Aorta (tissue), 5 donors: Measurements from ENCODE around the gene SERINC3. TPM values are rescaled to one million over a fixed set of nuclear protein-coding genes. Genes with fewer than 3 reads are reported as not detected.
"Not testable (repeated sequence)": the region's sequence is repeated elsewhere in the genome, so short reads cannot be mapped to it uniquely, and the experiment has no call there.

Experiments used
- ATAC-seq: fragments of 200-7000 bp; cut with Tn5 transposase; one replicate; pipeline ENCODE4 v1.9.1; 2022; ENCODE audit warnings: moderate library complexity; ENCODE audit not compliant: low FRiP score
- DNase-seq, 2 donors: peaks; one replicate each; pipeline ENCODE4 v3.0.0-alpha.2; 2020
- H3K27ac ChIP-seq, 2 donors: one replicate each; pipeline ENCODE4 v1.5.1; 2013; ENCODE audit warnings: low read length in 2 of 2, mild to moderate bottlenecking in 2 of 2, moderate library complexity in 2 of 2, control low read depth in 1 of 2, inconsistent platforms in 1 of 2, low read depth in 1 of 2
- H3K27me3 ChIP-seq, 2 donors: one replicate each; pipeline ENCODE4 v1.6.1; 2013; ENCODE audit warnings: control low read depth in 1 of 2, low read length in 1 of 2, mild to moderate bottlenecking in 1 of 2, moderate library complexity in 1 of 2; ENCODE audit not compliant: insufficient read depth in 2 of 2, control insufficient read depth in 1 of 2
- H3K36me3 ChIP-seq, 2 donors: one replicate each; pipeline ENCODE4 v1.6.1; 2013; ENCODE audit warnings: control low read depth in 1 of 2, low read length in 1 of 2, mild to moderate bottlenecking in 1 of 2; ENCODE audit not compliant: insufficient read depth in 2 of 2, control insufficient read depth in 1 of 2
- H3K4me1 ChIP-seq, 2 donors: one replicate each; pipeline ENCODE4 v1.6.1; 2013; ENCODE audit warnings: low read length in 2 of 2, control low read depth in 1 of 2, mild to moderate bottlenecking in 1 of 2, moderate library complexity in 1 of 2; ENCODE audit not compliant: insufficient read depth in 2 of 2, control insufficient read depth in 1 of 2
- H3K4me3 ChIP-seq, 2 donors: one replicate each; pipeline ENCODE4 v1.5.1; 2013; ENCODE audit warnings: low read length in 2 of 2, control low read depth in 1 of 2, mild to moderate bottlenecking in 1 of 2
- H3K9me3 ChIP-seq: one replicate; pipeline ENCODE4 v1.6.1; 2013; ENCODE audit warnings: mild to moderate bottlenecking, low read length; ENCODE audit not compliant: control insufficient read depth
- WGBS, 2 donors: extraction: QIAGEN DNeasy Blood & Tissue Kit; methylation state at CpG; one replicate each; pipeline ENCODE4 v1.1.7; 2013; 5-methylcytosine and 5-hydroxymethylcytosine counted together
- intact Hi-C, 2 donors: fragments of 100-400 bp; cut with DNase I; formaldehyde crosslinking; loops; one replicate each; pipeline versions ENCODE4 v1.14.2 to v1.15.0; 2022
- polyA plus RNA-seq, 2 donors: library from polyadenylated mRNA; stranded (reverse); fragments of 200-250 nt; gene quantifications; one replicate each; pipeline ENCODE4 v1.2.3, GENCODE V29; 2013
- total RNA-seq, 2 donors: library from RNA; stranded (reverse); fragmentation: NEBNext Ultra II Directional; extraction: Animal tissue kit (Norgen Biotek cat#: 25700); gene quantifications; one replicate each; pipeline ENCODE4 v1.2.1, GENCODE V29; 2021
- donor health status: healthy with polysubstance abuse.
- donor health status: Bipolar disorder and iron deficiency.
- donor health status: DM: no; HTN: no; CAD: no.
- donor health status: DM: no; HTN: no; CAD: no.
- donor health status: DM: yes; HTN: yes; CAD: no.

Gene SERINC3
- total and polyA plus RNA-seq, 4 donors: 47.1 to 134 (median 104) TPM

- Histone ChIP-seq H3K36me3 (peaks cover 0 to 5% of the 10 kb centered on the region in 2 donors), H3K9me3 (no peaks in the 10 kb centered on the region), H3K27me3 (no peaks in the 10 kb centered on the region), H3K4me1 (no peaks in the 10 kb centered on the region), H3K4me3 (no peak overlapping the region), H3K27ac (no peak overlapping the region)
- DNase-seq (no peak), ATAC-seq (no peak)
- intact Hi-C loops: no loop called here
- 74 to 80% methylated on average over 6 of the region's 6 CpGs for WGBS, 2 donors
Measured at GRCh38 chr20:44481719-44482416, 40.0 kb downstream of the SERINC3 start.

- no peak for ATAC-seq
- DNase-seq: no peak
- Histone ChIP-seq H3K27ac (no peak overlapping the region), H3K4me1 (no peaks in the 10 kb centered on the region), H3K9me3 (no peaks in the 10 kb centered on the region), H3K4me3 (no peak overlapping the region), H3K36me3 (peaks cover 0 to 5% of the 10 kb centered on the region in 2 donors), H3K27me3 (no peaks in the 10 kb centered on the region)
- intact Hi-C loops: no loop called here
- WGBS, 2 donors: 93 to 94% methylated on average over 18 of the region's 18 CpGs
Measured at GRCh38 chr20:44480097-44480496, 41.8 kb downstream of the SERINC3 start.

- intact Hi-C loops: loop anchor here (5.0 kb wide), 2 partner anchors 43 to 133 kb away; partner anchors contain the start of gene SERINC3 (in 1 of the 2)
- Histone ChIP-seq H3K9me3 (no peaks in the 10 kb centered on the region), H3K4me3 (no peak overlapping the region), H3K4me1 (no peaks in the 10 kb centered on the region), H3K27ac (no peak overlapping the region), H3K27me3 (no peaks in the 10 kb centered on the region), H3K36me3 (peaks cover 0 to 5% of the 10 kb centered on the region in 2 donors)
- ATAC-seq (no peak), DNase-seq (no peak)
- 72 to 76% methylated on average over 5 of the region's 5 CpGs for WGBS, 2 donors
Measured at GRCh38 chr20:44479643-44480042, 42.2 kb downstream of the SERINC3 start.

- DNase-seq (peak in 1 of 2 donors; percentile 30), ATAC-seq (no peak)
- no peaks in the 10 kb centered on the region for H3K9me3 ChIP-seq
- WGBS, 2 donors: 72% methylated on average over 6 of the region's 6 CpGs
- no peaks in the 10 kb centered on the region for H3K27me3 ChIP-seq
- H3K27ac ChIP-seq: no peak overlapping the region
- intact Hi-C loops: loop anchor here (5.0 kb wide), 2 partner anchors 44 to 134 kb away; partner anchors contain the start of gene SERINC3 (in 1 of the 2)
- H3K4me3 ChIP-seq: no peak overlapping the region
- peaks cover 0 to 5% of the 10 kb centered on the region in 2 donors for H3K36me3 ChIP-seq
- no peaks in the 10 kb centered on the region for H3K4me1 ChIP-seq
Measured at GRCh38 chr20:44478206-44478605, 43.7 kb downstream of the SERINC3 start.

GRCh38 chr20:44477151-44477550, 44.7 kb downstream of the SERINC3 start:
- DNase-seq (peak in 1 of 2 donors; percentile 60), ATAC-seq (no peak)
- Histone ChIP-seq H3K36me3 (peaks cover 0 to 5% of the 10 kb centered on the region in 2 donors), H3K4me1 (no peaks in the 10 kb centered on the region), H3K27me3 (no peaks in the 10 kb centered on the region), H3K9me3 (no peaks in the 10 kb centered on the region), H3K27ac (no peak overlapping the region), H3K4me3 (no peak overlapping the region)
- 83 to 85% methylated on average over 3 of the region's 3 CpGs for WGBS, 2 donors
- intact Hi-C loops: loop anchor here (5.0 kb wide), 2 partner anchors 45 to 135 kb away; partner anchors contain the start of gene SERINC3 (in 1 of the 2)

- intact Hi-C loops: loop anchor here (5.0 kb wide), 2 partner anchors 46 to 136 kb away; partner anchors contain the start of gene SERINC3 (in 1 of the 2)
- WGBS, 2 donors: 2% methylated on average over 55 of the region's 55 CpGs
- peak; percentile 97 for ATAC-seq
- Histone ChIP-seq H3K4me1 (no peaks in the 10 kb centered on the region), H3K27me3 (no peaks in the 10 kb centered on the region), H3K27ac (peak within 1 kb of the TSS; percentile 51 to 60), H3K9me3 (no peaks in the 10 kb centered on the region), H3K36me3 (peaks cover 0 to 5% of the 10 kb centered on the region in 2 donors), H3K4me3 (peak within 1 kb of the TSS; percentile 50 to 55)
- peak; percentile 89 to 96 for DNase-seq
Measured at GRCh38 chr20:44475694-44476560, 45.9 kb downstream of the SERINC3 start, which contains the start of gene TTPAL. TTPAL (plus strand) TSS chr20:44475874; CDS start chr20:44480000, 4,126 bp downstream.

- Histone ChIP-seq H3K9me3 (no peaks in the 10 kb centered on the region), H3K27me3 (no peaks in the 10 kb centered on the region), H3K27ac (peak overlapping the region in 1 of 2 donors; percentile 22), H3K36me3 (peaks cover 0 to 2% of the 10 kb centered on the region in 2 donors), H3K4me1 (no peaks in the 10 kb centered on the region), H3K4me3 (peak overlapping the region; percentile 22 to 55)
- DNase-seq (no peak), ATAC-seq (no peak)
- intact Hi-C loops: loop anchor here (5.0 kb wide), 2 partner anchors 47 to 137 kb away; partner anchors contain the start of gene SERINC3 (in 1 of the 2)
- 7 to 10% methylated on average over 2 of the region's 2 CpGs for WGBS, 2 donors
Measured at GRCh38 chr20:44475372-44475693, 46.5 kb downstream of the SERINC3 start.

GRCh38 chr20:44472283-44472682, 49.6 kb downstream of the SERINC3 start:
- DNase-seq: peak in 1 of 2 donors; percentile 38
- H3K4me1 ChIP-seq, H3K9me3 ChIP-seq, intact Hi-C loops, H3K4me3 ChIP-seq, H3K27ac ChIP-seq, ATAC-seq, H3K36me3 ChIP-seq, H3K27me3 ChIP-seq: not testable (repeated sequence)
- 82 to 83% methylated on average over 9 of the region's 9 CpGs for WGBS, 2 donors
